GM21717 (cell line): ENCODE results near the gene ALDH9A1.

Experiments
- ATAC-seq: cut with Tn5 transposase; IDR thresholded peaks from one replicate; pipeline ENCODE4 v1.9.1; 2021; ENCODE audit warnings: mild to moderate bottlenecking, moderate library complexity; ENCODE audit not compliant: unreplicated experiment

Gene ALDH9A1

DNA sequence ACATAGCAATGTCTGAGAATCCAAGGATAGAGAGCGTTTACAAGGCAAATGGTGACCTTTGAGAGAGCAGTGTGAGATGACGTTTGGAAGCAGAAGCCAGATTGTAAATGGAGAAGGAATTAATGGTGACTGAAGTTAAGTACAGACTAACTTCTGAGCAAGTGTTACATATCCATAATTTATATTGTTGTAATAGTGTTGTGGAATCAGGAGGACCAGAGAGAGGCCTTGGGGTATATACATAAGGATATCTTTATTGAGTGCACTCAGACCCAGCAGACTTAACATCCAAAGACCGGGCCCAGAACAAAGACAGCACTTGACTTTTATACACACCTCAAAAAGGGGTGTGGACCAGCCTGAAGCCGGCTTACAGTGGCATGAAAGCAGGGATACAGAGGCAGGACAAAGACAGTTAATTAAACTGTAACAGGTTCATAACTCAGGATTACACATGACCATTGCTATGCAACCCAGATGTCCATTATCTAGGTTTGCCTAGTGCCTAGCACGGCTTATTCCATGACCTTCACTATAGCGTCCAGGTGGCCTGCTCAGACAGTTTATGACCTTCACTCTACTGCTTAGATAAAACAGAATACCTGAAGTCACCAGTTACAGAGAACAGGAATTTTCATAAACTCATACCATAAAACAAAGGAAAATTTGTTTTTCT lies 70.1 kb downstream of the ALDH9A1 start:
- no peak for ATAC-seq

DNA sequence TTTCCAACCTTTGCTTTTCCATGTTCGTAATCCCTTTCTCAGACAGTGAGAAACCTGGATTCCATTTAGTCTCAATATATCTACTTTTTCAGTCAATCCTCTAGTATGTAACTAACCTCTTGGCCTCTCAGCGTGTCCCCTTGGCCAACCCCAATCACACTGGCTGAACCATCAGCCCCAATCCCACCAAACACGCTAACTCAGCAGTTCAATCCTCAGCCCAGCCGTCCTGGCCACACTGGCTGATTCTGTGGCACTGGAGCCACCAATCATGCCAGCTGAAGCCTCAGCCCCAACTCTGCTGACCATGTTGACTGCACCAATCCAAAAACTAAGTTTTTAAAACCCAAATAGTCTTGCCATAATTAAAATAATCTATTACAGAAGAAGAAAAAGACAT lies 73.9 kb downstream of the ALDH9A1 start:
- ATAC-seq: no peak

DNA sequence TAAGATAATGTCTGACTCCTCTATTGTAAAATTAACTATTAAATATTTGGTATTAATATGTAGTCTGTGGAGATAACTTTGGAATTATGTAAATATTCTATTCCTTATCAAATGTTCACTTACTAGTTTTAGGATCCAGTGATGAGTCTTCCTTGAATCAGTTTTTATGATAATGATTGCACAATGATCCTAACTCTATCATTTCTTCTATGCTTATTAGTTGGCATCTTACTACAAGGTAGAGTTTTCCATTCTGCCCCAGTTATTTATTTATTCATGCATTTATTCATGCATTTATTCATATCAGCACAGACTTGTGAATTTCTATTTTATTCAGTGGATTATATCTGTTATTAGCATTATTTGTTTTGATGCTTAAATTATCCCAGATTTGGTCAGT lies 74.7 kb downstream of the ALDH9A1 start:
- no peak for ATAC-seq

DNA sequence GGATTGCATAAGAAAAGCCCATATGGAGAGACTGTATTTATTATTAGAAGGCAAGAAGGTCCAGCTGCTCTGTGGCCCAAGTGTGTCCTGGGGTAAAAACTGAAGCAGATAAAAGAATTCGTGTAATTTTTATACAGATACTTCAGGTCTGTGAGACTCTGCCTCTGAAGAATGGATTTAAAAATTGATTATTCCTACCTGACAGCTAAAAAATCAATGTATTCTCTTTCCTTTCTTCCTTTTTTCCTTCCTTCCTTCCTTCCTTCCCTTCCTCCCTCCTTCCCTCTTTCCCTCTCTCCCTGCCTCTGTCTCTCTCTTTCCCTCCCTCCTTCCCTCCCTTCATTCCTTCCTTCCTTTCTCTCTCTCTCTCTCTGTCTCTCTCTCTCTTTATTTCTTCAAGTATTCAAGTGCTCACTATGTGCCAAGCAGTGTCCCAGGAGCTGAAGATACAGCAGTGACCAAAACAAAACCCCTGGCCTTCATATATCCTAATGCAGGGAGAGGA lies 78.7 kb downstream of the ALDH9A1 start:
- ATAC-seq: no peak

DNA sequence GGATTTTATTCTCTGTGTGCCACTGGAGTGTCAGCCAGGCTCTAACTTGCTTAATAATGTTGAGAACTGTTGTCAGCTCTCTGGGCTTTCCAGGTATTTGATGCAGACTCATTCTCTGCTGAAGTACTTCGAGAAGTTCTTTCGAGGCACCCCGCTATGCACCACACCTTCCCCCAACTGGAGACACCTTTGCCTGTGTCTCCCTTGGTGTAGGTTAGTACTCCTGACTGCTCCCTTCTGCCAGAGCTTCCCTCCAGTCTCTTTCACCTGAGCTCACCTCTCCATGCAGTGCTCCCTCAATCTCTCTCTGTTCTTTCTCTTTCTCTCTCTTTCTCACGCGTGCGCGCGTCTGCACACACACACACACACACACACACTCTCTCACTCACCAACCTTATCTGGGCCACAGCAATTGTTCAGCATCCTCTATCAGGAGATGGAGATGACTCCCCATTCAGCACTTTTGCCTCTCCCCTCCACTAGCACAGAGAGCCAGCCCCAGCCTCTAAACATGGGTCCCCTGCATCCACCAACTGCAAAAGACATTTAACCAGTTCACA lies 81.3 kb downstream of the ALDH9A1 start:
- no peak for ATAC-seq

DNA sequence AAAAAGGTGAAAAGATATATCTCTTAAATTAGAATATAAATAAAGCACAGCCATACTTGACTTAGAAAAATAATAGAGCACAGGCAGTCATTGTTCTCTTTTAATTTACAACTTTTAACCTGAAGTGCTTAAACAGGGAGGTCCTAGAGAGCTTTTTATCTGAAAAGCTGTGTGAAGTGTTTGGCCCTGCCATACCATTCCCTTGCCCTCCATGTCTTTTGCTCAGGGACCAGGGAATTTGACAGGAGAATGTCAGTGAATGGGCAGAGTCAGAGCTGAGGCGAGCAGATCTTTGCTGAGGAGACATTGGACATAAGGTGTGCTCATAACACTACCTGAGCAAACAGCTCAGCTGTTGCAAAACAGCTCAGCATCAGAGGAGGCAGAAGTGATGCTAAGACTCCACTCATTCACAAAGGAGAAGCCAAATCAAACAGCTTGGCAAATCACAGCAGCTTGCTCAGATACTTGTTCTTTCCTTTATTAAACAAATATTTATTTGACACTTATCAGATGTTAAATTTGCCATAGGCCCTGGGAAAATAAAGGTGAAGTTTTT lies 82.2 kb downstream of the ALDH9A1 start:
- ATAC-seq: no peak
